GM19239 (cell line): ENCODE results near the gene CHKA.
A peak's percentile ranks its signal among the peaks of the same experiment; 100 is the strongest.

ENCODE experiments used
- DNase-seq: peaks from one replicate; pipeline ENCODE4 v3.0.0; 2011; ENCODE audit warnings: low spot score; ENCODE audit not compliant: insufficient read length
- FAIRE-seq: peaks from 2 replicates; lab custom pipeline; 2011; peaks lifted over from hg19 to GRCh38; lab: Jason Lieb, UNC

The CHKA gene

DNA sequence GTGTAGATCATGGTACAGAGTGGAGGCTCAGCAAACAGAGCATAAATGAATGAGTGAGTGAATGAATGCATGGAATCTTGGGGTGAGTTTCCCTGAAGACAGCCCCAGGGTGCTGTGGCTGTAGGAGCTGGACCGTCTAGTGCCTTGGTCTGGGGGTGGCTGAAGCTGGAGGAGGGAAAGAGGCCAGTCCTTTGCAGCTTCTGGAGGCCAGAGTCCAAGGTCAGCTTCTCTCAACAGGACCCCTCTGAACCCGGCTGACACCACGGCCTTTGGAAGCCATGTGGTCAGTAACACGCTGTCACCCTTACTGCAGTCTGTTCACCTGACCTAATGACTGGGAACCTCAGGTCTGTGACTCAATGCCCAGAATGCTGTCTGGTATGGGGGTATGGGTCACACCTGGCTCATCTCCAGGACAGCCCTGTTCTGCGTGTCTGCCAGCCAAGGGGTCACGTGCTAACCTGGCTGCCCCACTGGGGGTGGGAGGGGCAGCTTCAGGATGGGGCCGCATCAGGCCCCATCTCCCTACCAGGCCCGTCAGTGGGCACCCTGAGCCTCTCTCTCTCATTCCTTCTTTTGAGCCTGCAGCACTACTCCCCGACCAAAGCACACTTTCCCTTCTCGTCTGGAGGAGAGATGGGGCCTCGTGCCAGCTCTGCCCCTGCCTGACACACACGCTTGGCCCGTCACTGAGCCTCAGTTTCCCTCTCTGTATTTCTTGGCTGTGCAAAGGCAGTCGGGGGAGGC, 24.1 kb upstream of the CHKA start:
- FAIRE-seq (no peak), DNase-seq (no peak)

GRCh38 chr11:68143310-68143689, 22.1 kb upstream of the CHKA start:
- FAIRE-seq (no peak), DNase-seq (no peak)

- no peak for DNase-seq
- FAIRE-seq = no peak
Observed at GRCh38 chr11:68142441-68143309, 21.5 kb upstream of the CHKA start.

- DNase-seq (no peak), FAIRE-seq (no peak)
Observed at GRCh38 chr11:68142028-68142412, 20.8 kb upstream of the CHKA start.

- FAIRE-seq (no peak), DNase-seq (no peak)
Observed at GRCh38 chr11:68141246-68142027, 20.2 kb upstream of the CHKA start.

GRCh38 chr11:68140496-68141245, 19.5 kb upstream of the CHKA start:
- FAIRE-seq (no peak), DNase-seq (no peak)

GRCh38 chr11:68138237-68138636, 17.0 kb upstream of the CHKA start:
- DNase-seq = no peak
- no peak for FAIRE-seq

- DNase-seq (no peak), FAIRE-seq (no peak)
Observed at GRCh38 chr11:68137833-68138232, 16.6 kb upstream of the CHKA start.

DNA sequence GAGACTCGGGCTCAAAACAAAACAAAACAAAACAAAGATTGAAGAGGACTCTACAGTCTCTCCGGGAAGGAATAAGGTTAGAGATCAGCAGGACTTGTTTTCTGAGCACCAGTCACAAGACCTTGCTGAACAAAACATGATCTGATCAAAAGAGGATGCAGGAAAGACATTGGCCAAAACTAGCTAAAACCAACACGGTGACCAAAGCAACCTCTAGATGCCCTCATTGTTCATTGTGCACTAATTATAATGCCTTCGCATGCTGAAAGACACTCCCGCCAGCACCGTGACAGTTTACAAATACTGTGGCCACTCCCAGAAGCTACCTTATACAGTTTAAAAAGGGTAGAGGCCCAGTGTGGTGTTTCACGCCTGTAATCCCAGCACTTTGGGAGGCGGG, 15.7 kb upstream of the CHKA start:
- FAIRE-seq (no peak), DNase-seq (no peak)

GRCh38 chr11:68135161-68135560, 14.0 kb upstream of the CHKA start:
- no peak for FAIRE-seq
- DNase-seq = no peak

DNA sequence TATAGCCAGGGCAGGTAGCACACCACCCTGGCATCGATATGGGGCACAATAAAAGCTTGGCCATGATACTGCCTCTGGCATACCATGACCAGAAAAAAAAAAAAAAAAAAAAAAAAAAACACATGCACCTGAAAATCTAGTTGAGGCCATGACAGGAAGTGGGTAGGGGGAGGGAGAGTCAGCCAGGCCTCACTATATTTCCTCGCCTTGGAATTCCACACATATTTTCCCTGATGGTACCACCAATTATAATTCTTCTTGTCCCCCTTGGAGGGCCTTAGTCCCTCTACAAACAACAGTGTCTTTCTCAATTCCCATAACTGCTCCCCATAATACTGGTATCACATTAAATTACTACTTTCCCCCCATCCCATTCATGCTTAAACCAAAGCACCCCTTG, 12.6 kb upstream of the CHKA start:
- DNase-seq (no peak), FAIRE-seq (no peak)

DNA sequence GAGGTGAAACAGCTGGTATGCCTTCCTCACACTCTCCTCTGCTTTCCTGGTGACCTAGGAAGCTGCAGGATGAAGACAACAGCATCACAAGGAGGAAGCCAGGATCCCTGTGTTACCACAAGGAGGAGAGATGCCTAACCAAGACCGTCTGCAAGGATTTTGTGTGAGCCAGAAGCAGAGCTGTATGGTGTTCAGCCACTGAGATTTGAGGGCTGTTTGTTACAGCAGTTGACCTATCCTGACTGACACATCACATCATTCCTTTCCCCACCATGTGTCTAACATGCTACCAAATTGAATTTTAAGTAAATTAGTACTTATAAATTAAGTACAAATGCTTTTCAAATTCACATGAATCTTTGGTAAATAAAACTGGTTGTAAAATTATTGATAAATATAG, 8.9 kb upstream of the CHKA start:
- DNase-seq (no peak), FAIRE-seq (no peak)

- DNase-seq = no peak
- FAIRE-seq = no peak
Observed at GRCh38 chr11:68128682-68129327, 7.6 kb upstream of the CHKA start.

GRCh38 chr11:68127714-68128681, 6.8 kb upstream of the CHKA start:
- no peak for FAIRE-seq
- DNase-seq = no peak

DNA sequence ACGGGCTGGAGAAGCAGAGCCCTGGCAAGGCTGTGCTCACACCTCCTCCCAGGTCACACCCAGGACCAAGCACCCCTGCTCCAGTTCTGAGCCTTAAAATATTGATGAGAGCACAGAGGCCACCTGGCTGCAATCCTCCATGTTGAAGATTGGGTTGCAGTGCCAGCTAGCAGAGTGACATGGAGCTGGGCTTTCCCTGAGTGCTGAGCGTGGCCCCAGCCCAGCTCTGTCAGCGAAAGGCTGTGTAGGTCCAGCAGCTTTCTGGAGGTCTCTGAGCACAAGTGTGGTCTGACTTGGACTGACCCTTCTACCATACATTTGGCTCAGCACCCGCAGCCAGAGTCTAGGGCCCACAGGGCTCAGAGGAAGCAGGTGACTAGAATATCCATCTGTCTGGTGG, 4.0 kb upstream of the CHKA start:
- no peak for FAIRE-seq
- DNase-seq = no peak

- no peak for FAIRE-seq
- no peak for DNase-seq
Observed at GRCh38 chr11:68122936-68123539, 1.9 kb upstream of the CHKA start.

GRCh38 chr11:68120273-68121066, 718 bp downstream of the CHKA start:
- DNase-seq (peak; percentile 49), FAIRE-seq (peak; percentile 58)
